MCF 10A (cell line): ENCODE data around the gene HCK. TPM values are rescaled to one million over a fixed set of nuclear protein-coding genes. Genes with fewer than 3 reads are reported as not detected.

ENCODE experiments used
- BruUV-seq: library from RNA; stranded (reverse); fragments of 400-500 nt; replicated peaks from 2 replicates; lab custom pipeline; 2021; lab: Mats Ljungman, UMichigan
- CTCF ChIA-PET: fragments of 300-600 bp; sonication (Branson Sonifier 250); formaldehyde crosslinking; extraction: SDS; loops from one replicate; lab custom pipeline; 2021; ENCODE audit warnings: antibody characterized with exemption, inconsistent platforms; lab: Yijun Ruan, JAX
- POLR2A ChIA-PET: fragments of 300-600, 350-650 bp; sonication (Branson Sonifier 250); formaldehyde crosslinking; extraction: SDS; loops from one replicate; lab custom pipeline; 2020; ENCODE audit warnings: antibody characterized with exemption, inconsistent platforms; lab: Yijun Ruan, JAX
- DNase-seq: peaks from one replicate; pipeline ENCODE4 v3.0.0-alpha.2; 2018; ENCODE audit not compliant: unreplicated experiment
- H3K27ac Mint-ChIP-seq: one replicate; pipeline ENCODE4 v1.8.0; 2022; ENCODE audit warnings: mild to moderate bottlenecking, low read depth, mixed read lengths; ENCODE audit not compliant: unreplicated experiment
- H3K27me3 Mint-ChIP-seq: one replicate; pipeline ENCODE4 v1.8.0; 2022; ENCODE audit warnings: mixed read lengths; ENCODE audit not compliant: insufficient read depth, unreplicated experiment
- H3K36me3 Mint-ChIP-seq: one replicate; pipeline ENCODE4 v1.8.0; 2022; ENCODE audit warnings: mild to moderate bottlenecking, moderate library complexity, mixed read lengths; ENCODE audit not compliant: insufficient read depth, unreplicated experiment
- H3K4me1 Mint-ChIP-seq: one replicate; pipeline ENCODE4 v1.8.0; 2022; ENCODE audit warnings: mixed read lengths; ENCODE audit not compliant: insufficient read depth, unreplicated experiment
- H3K4me3 Mint-ChIP-seq: one replicate; pipeline ENCODE4 v1.8.0; 2022; ENCODE audit warnings: mild to moderate bottlenecking, moderate library complexity, mixed read lengths; ENCODE audit not compliant: unreplicated experiment
- H3K9me3 Mint-ChIP-seq: one replicate; pipeline ENCODE4 v1.8.0; 2022; ENCODE audit warnings: mixed read lengths; ENCODE audit not compliant: unreplicated experiment
- CTCF ChIP-seq: fragments of 200-600 bp; IDR thresholded peaks from one replicate; pipeline ENCODE4 v1.8.0; 2022; ENCODE audit warnings: antibody characterized with exemption, mild to moderate bottlenecking; ENCODE audit not compliant: unreplicated experiment
- intact Hi-C: fragments of 100-400 bp; cut with micrococcal nuclease; formaldehyde crosslinking; loops from 2 replicates; pipeline ENCODE4 v1.14.1; 2022
- total RNA-seq: library from RNA; stranded (reverse); gene quantifications from 2 replicates; pipeline ENCODE4 v1.2.3, GENCODE V29; 2022

The HCK gene
- total RNA-seq, 1 experiment from 2014 or later = not detected

- CTCF ChIA-PET = interaction anchor here (1.1 to 5.2 kb wide), 4 partner anchors 8 to 80 kb away, joined by 4 to 37 read pairs (median 7); no protein-coding TSS in a partner anchor
- POLR2A ChIA-PET = interaction anchor here (0.5 to 3.0 kb wide), 4 partner anchors 7 to 518 kb away, joined by 3 to 23 read pairs (median 6); no protein-coding TSS in a partner anchor
- peak overlapping the region; percentile 29 for H3K27ac Mint-ChIP-seq
- H3K4me1 Mint-ChIP-seq = peaks cover 38% of the 10 kb centered on the region
- intact Hi-C loops = no loop called here
- BruUV-seq = no TSS peak
- DNase-seq = no peak
- no peak for TF ChIP-seq CTCF
- no peaks in the 10 kb centered on the region for H3K27me3 Mint-ChIP-seq
- H3K4me3 Mint-ChIP-seq = peak overlapping the region; percentile 76
- H3K9me3 Mint-ChIP-seq = no peaks in the 10 kb centered on the region
- H3K36me3 Mint-ChIP-seq = peaks cover 31% of the 10 kb centered on the region
Measured at GRCh38 chr20:32111156-32111686, 59.2 kb downstream of the HCK start.

GRCh38 chr20:32111753-32112152 lies 59.7 kb downstream of the HCK start:
- no TSS peak for BruUV-seq
- POLR2A ChIA-PET = interaction anchor here (0.5 to 0.8 kb wide), 2 partner anchors 10 to 12 kb away, joined by 3 read pairs; no protein-coding TSS in a partner anchor
- Mint-ChIP-seq H3K36me3 (peaks cover 36% of the 10 kb centered on the region), H3K4me1 (peaks cover 38% of the 10 kb centered on the region), H3K27ac (peak overlapping the region; percentile 29), H3K9me3 (no peaks in the 10 kb centered on the region), H3K27me3 (no peaks in the 10 kb centered on the region), H3K4me3 (peak overlapping the region; percentile 76)
- intact Hi-C loops = no loop called here
- CTCF ChIA-PET = interaction anchor here (0.6 to 1.3 kb wide), 6 partner anchors 8 to 248 kb away, joined by 3 to 10 read pairs (median 4); no protein-coding TSS in a partner anchor
- no peak for DNase-seq
- no peak for TF ChIP-seq CTCF

GRCh38 chr20:32112841-32113240 lies 60.8 kb downstream of the HCK start:
- BruUV-seq = no TSS peak
- ChIA-PET POLR2A (interaction anchor here (0.7 to 1.0 kb wide), 2 partner anchors 8 to 10 kb away, joined by 3 to 4 read pairs; no protein-coding TSS in a partner anchor), CTCF (interaction anchor here (0.6 to 1.5 kb wide), 2 partner anchors 261 to 293 kb away, joined by 3 to 4 read pairs; no protein-coding TSS in a partner anchor)
- TF ChIP-seq CTCF = no peak
- Mint-ChIP-seq H3K36me3 (peaks cover 40% of the 10 kb centered on the region), H3K4me1 (peaks cover 38% of the 10 kb centered on the region), H3K27me3 (no peaks in the 10 kb centered on the region), H3K27ac (peak overlapping the region; percentile 9), H3K4me3 (peak overlapping the region; percentile 1), H3K9me3 (no peaks in the 10 kb centered on the region)
- intact Hi-C loops = no loop called here
- peak; percentile 60 for DNase-seq

- H3K36me3 Mint-ChIP-seq = peaks cover 40% of the 10 kb centered on the region
- intact Hi-C loops = no loop called here
Measured at GRCh38 chr20:32113591-32114260, 61.7 kb downstream of the HCK start.

More at GRCh38 chr20:32113591-32114260, 61.7 kb downstream of the HCK start:
- H3K27me3 Mint-ChIP-seq = no peaks in the 10 kb centered on the region
- no TSS peak for BruUV-seq
- CTCF ChIA-PET = interaction anchor here (0.5 to 1.5 kb wide), 5 partner anchors 262 to 586 kb away, joined by 3 to 4 read pairs (median 3); no protein-coding TSS in a partner anchor
- H3K4me3 Mint-ChIP-seq = no peak overlapping the region
- peak; percentile 20 for DNase-seq
- POLR2A ChIA-PET = interaction anchor here (0.6 to 1.0 kb wide), 3 partner anchors 9 to 23 kb away, joined by 3 to 4 read pairs (median 3); no protein-coding TSS in a partner anchor
- H3K4me1 Mint-ChIP-seq = peaks cover 38% of the 10 kb centered on the region
- H3K9me3 Mint-ChIP-seq = no peaks in the 10 kb centered on the region
- no peak overlapping the region for H3K27ac Mint-ChIP-seq
- TF ChIP-seq CTCF = no peak
